Fibroblast of peridontal ligament (primary cell): ENCODE data around the gene SLC10A3.

ENCODE experiments used
- DNase-seq: peaks from one replicate; pipeline ENCODE4 v3.0.0-alpha.2; 2010; ENCODE audit errors: extremely low read depth

SLC10A3 gene

GRCh38 chrX:154440623-154441357 lies 49.6 kb downstream of the SLC10A3 start:
- DNase-seq, result no peak

GRCh38 chrX:154439841-154440240 lies 50.6 kb downstream of the SLC10A3 start:
- DNase-seq, result no peak

GRCh38 chrX:154437971-154438893 lies 52.2 kb downstream of the SLC10A3 start:
- no peak for DNase-seq
